Natural killer cell treated with Interleukin-12 subunit alpha and Interleukin-12 subunit beta and Interleukin-15 and Interleukin-18, amount 100 ng/mL, for 72 hours (primary cell): Measurements from ENCODE around the gene CHST5. TPM values are rescaled to one million over a fixed set of nuclear protein-coding genes. Genes with fewer than 3 reads are reported as not detected.

Experiments used
- ATAC-seq, 2 donors: fragments of 150-1000 bp; cut with Tn5 transposase in 1 of 2; sonication (Bioruptor Pico), chemical (Tn5 transposase) in 1 of 2; 2 replicates each; pipeline ENCODE4 v1.10.0; 2021
- DNase-seq: peaks from one replicate; pipeline ENCODE4 v3.0.0; 2022; ENCODE audit warnings: low spot score
- H3K27ac Mint-ChIP-seq, 2 donors: 1 replicate in 1 of 2; 2 replicates in 1 of 2; pipeline ENCODE4 v1.8.0; 2022; ENCODE audit warnings: mixed read lengths in 2 of 2, mild to moderate bottlenecking in 1 of 2, moderate library complexity in 1 of 2
- H3K27me3 Mint-ChIP-seq, 2 donors: 1 replicate in 1 of 2; 2 replicates in 1 of 2; pipeline ENCODE4 v1.8.0; 2022; ENCODE audit warnings: mixed read lengths in 2 of 2
- H3K36me3 Mint-ChIP-seq: one replicate; pipeline ENCODE4 v1.8.0; 2022; ENCODE audit warnings: mixed read lengths
- H3K4me1 Mint-ChIP-seq, 2 donors: 1 replicate in 1 of 2; 2 replicates in 1 of 2; pipeline ENCODE4 v1.8.0; 2022; ENCODE audit warnings: low read depth in 2 of 2, mixed read lengths in 2 of 2, mild to moderate bottlenecking in 1 of 2
- H3K4me3 Mint-ChIP-seq: one replicate; pipeline ENCODE4 v1.8.0; 2022; ENCODE audit warnings: mixed read lengths
- H3K9me3 Mint-ChIP-seq: 2 replicates; pipeline ENCODE4 v1.8.0; 2022; ENCODE audit warnings: mixed read lengths
- total RNA-seq, 2 donors: library from RNA; stranded (reverse); gene quantifications; one replicate each; pipeline ENCODE4 v1.2.3, GENCODE V29; 2022

Gene CHST5
- total RNA-seq, result under 1 TPM in 1 of 2 donors, not detected in 1; 0.14 TPM

- Mint-ChIP-seq H3K36me3 (no peaks in the 10 kb centered on the region), H3K27ac (no peak within 1 kb of the TSS), H3K4me3 (no peak within 1 kb of the TSS), H3K4me1 (no peaks in the 10 kb centered on the region), H3K27me3 (no peaks in the 10 kb centered on the region), H3K9me3 (no peaks in the 10 kb centered on the region)
- ATAC-seq (no peak), DNase-seq (no peak)
These were observed at the start of gene CHST5 for GRCh38 chr16:75535901-75536300. CHST5 (minus strand) TSS chr16:75536108; CDS start chr16:75530384, 5,724 bp downstream.

DNA sequence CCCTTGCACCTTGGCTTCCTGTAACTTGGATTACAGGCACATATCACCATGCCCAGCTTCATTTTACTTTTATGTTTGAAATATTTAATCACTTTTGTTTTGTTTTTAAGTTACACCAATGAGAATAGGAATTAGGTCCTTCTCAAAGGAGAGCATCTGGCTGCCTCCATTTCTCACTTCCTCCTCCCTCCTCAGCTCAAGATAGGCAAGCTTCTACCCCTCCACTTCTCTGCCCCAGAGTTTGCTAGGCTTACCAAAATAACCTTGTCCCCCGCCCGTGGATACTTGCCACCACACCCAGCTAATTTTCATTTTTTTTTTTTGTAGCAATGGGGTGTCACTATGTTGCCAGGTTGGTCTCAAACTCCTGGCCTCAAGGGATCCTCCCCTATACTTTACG lies 48.2 kb upstream of the CHST5 start:
- Mint-ChIP-seq H3K4me3 (no peak overlapping the region), H3K36me3 (peaks cover 1% of the 10 kb centered on the region), H3K9me3 (no peaks in the 10 kb centered on the region), H3K27me3 (no peaks in the 10 kb centered on the region), H3K27ac (no peak overlapping the region), H3K4me1 (peaks cover 3 to 9% of the 10 kb centered on the region in 2 donors)
- ATAC-seq (no peak), DNase-seq (no peak)

DNA sequence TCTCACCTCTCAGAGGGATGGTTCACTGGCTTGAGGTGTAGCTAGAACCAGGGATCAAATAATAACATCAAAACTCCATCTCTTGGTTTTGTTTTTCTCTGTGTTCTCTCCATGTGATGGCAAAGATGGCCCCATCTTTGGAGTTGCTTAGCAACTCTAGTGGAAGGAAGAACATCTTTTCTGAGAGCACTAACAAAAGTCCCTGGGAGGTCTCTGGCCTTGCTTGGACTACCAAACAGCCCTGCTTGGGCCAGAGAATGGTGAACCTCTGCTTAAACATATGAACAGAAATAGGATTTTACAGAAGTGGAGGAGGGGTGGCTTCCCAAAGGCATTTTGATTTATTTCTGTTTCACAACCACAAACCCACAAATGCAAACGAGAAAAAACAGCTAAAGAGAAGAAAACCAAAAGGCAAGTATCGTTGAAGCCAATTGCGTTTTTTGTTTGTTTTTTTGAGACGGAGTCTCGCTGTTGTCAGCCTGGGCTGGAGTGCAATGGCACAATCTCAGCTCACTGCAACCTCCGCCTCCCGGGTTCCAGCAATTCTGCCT lies 43.5 kb upstream of the CHST5 start:
- ATAC-seq, result no peak
- Mint-ChIP-seq H3K27ac (no peak overlapping the region), H3K36me3 (peaks cover 6% of the 10 kb centered on the region), H3K27me3 (no peaks in the 10 kb centered on the region), H3K9me3 (no peaks in the 10 kb centered on the region), H3K4me1 (peaks cover 2 to 7% of the 10 kb centered on the region in 2 donors), H3K4me3 (no peak overlapping the region)
- DNase-seq, result no peak

GRCh38 chr16:75578725-75579124 lies 42.8 kb upstream of the CHST5 start:
- H3K27ac Mint-ChIP-seq, result no peak overlapping the region
- H3K27me3 Mint-ChIP-seq, result no peaks in the 10 kb centered on the region
- DNase-seq, result no peak
- no peak for ATAC-seq
- peaks cover 6% of the 10 kb centered on the region for H3K36me3 Mint-ChIP-seq
- H3K4me3 Mint-ChIP-seq, result no peak overlapping the region
- H3K9me3 Mint-ChIP-seq, result no peaks in the 10 kb centered on the region
- H3K4me1 Mint-ChIP-seq, result peaks cover 0 to 11% of the 10 kb centered on the region in 2 donors

- no peak overlapping the region for H3K4me3 Mint-ChIP-seq
- H3K9me3 Mint-ChIP-seq, result no peaks in the 10 kb centered on the region
- peaks cover 8% of the 10 kb centered on the region for H3K36me3 Mint-ChIP-seq
These were observed 42.3 kb upstream of the CHST5 start for GRCh38 chr16:75578212-75578611.

DNA sequence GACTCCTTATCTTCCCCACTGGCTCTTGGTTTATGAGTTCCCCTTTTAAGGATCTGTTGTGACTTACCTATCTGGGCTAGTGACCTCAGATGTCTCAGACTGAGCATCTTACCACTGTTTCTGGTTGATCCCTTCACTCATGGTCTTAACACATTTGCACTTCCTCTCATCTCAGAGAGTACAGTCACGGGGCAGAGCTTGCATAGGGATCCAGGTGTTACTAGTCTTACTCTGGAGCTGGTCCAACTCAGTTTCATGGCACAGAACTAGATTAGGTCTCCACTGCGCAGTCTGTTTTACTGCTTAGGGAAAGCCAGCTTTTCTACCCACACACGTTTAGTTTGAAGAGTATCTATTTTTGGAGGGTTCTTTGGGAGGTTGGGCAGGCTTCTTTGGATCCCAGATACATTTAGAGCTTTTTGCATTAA lies 40.5 kb upstream of the CHST5 start:
- H3K36me3 Mint-ChIP-seq, result peaks cover 10% of the 10 kb centered on the region
- no peaks in the 10 kb centered on the region for H3K9me3 Mint-ChIP-seq
- H3K4me1 Mint-ChIP-seq, result peaks cover 3 to 12% of the 10 kb centered on the region in 2 donors
- DNase-seq (no peak), ATAC-seq (no peak)
- peak overlapping the region in 1 of 2 donors; percentile 40 for H3K27ac Mint-ChIP-seq
- H3K27me3 Mint-ChIP-seq, result no peaks in the 10 kb centered on the region
- no peak overlapping the region for H3K4me3 Mint-ChIP-seq

More at GRCh38 chr16:75578212-75578611, 42.3 kb upstream of the CHST5 start:
- no peak for ATAC-seq
- no peaks in the 10 kb centered on the region for H3K27me3 Mint-ChIP-seq
- no peak for DNase-seq
- peaks cover 1 to 12% of the 10 kb centered on the region in 2 donors for H3K4me1 Mint-ChIP-seq
- H3K27ac Mint-ChIP-seq, result no peak overlapping the region

DNA sequence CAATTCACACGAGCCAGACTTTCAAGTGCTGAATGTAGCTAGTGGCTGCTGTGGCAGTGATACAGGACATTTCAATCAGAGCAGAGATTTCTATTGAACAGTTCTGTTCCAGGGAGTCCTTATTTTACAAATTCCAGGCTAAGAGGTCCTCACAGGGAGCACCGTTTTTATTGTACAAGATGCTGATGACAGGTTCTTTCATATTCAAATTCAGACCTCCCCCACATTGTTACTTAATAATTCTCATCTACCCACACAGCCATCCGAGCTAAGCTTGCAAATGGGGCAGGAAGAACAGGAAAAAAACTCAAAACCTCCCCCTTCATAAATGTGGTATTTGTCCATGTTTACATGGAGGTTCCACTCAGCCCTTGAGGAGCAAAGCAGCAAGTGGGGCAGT lies 40.0 kb upstream of the CHST5 start:
- peaks cover 10% of the 10 kb centered on the region for H3K36me3 Mint-ChIP-seq
- no peak for DNase-seq
- no peak overlapping the region for H3K4me3 Mint-ChIP-seq
- ATAC-seq, result no peak
- H3K4me1 Mint-ChIP-seq, result peaks cover 3 to 12% of the 10 kb centered on the region in 2 donors
- H3K27me3 Mint-ChIP-seq, result no peaks in the 10 kb centered on the region
- peak overlapping the region in 1 of 2 donors; percentile 40 for H3K27ac Mint-ChIP-seq
- no peaks in the 10 kb centered on the region for H3K9me3 Mint-ChIP-seq

DNA sequence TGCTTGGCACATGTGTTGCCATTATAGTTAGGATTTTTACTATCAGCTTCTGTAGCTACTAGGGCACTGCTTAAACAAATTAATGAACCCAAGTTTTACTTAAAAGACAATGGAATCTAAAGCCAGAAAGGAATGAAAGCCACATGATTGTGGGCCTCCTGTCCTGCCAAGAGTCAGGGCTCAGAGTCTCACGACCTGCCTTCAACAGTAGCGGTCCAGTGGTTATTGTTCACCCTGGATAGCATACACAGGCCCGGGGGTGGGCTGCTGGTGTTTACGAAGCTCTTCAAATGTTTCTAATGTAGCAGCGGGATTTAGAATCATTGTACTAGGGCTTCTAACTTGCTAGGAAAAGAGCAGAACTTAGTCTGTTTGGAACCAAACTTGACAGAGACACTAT lies 38.0 kb upstream of the CHST5 start:
- Mint-ChIP-seq H3K27me3 (no peaks in the 10 kb centered on the region), H3K9me3 (no peaks in the 10 kb centered on the region), H3K4me1 (peaks cover 3 to 17% of the 10 kb centered on the region in 2 donors), H3K27ac (no peak overlapping the region), H3K36me3 (peaks cover 8% of the 10 kb centered on the region), H3K4me3 (no peak overlapping the region)
- ATAC-seq (no peak), DNase-seq (no peak)

DNA sequence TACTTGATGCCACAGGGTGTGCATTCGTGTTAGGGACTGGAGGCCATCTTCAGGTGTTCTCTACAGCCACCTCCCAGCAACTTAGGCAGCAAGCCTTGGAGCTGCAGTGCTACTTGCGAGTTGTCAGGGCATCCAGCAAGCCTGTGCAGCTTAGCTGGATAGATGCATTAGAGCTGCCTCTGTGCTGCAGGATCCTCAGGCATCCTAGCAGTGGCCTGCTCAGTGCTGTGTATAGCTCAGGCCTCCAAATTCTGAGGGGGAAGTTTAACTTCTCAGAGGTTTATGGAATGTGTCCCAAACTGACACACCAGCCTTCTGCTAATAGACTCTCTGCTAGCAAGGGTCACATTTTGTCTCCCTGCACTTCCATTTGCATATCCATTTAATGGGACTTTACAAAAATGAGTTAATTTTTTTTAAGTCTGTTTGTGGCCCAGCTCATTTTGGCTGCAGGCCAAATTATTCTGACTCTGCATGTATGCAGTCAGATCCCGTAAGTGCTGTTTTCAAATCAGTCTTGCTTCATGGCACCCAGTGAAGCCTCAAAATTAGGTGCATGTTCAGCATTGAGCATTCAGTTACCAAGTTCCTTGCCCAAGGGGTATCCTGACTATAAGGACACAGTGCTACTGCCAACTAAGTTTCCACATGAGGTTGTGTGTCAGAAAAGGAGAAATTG lies 37.1 kb upstream of the CHST5 start:
- H3K36me3 Mint-ChIP-seq, result peaks cover 4% of the 10 kb centered on the region
- no peaks in the 10 kb centered on the region for H3K27me3 Mint-ChIP-seq
- no peak overlapping the region for H3K27ac Mint-ChIP-seq
- no peak for DNase-seq
- no peak for ATAC-seq
- H3K9me3 Mint-ChIP-seq, result no peaks in the 10 kb centered on the region
- H3K4me3 Mint-ChIP-seq, result no peak overlapping the region
- H3K4me1 Mint-ChIP-seq, result peaks cover 3 to 13% of the 10 kb centered on the region in 2 donors

DNA sequence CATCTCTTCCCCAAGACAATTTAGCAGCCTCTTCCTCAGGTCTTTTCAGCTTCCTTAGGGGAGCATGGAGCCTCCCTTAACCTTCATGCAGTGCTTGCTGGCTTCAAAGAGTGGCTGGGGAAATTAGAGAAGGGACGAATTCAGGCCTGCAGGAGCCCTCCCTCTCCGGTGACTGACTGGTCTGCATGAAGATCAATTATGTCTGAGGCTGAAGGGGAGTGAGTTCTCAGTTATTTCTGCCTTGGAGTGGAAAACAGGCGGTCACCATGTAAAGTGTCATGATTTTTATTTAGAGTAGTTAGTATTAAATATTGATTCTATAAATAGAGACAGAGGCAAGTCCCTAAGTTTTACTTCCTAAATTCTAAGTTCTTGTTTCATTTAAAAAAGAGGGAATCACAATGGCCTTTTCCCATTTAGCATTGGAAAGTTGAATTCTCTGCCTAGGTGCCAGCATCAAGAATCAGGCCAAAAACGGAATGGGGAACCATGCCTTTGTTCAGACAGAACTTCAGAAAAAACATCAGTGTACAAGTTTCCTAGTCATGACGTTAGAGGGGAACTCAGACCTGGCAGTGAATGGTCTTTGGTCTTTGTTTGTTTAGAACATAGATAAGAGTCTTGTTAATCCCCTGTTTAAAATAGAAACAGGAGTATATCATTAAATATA lies 34.6 kb upstream of the CHST5 start:
- DNase-seq (no peak), ATAC-seq (no peak)
- H3K4me1 Mint-ChIP-seq, result peaks cover 17 to 23% of the 10 kb centered on the region in 2 donors
- no peaks in the 10 kb centered on the region for H3K9me3 Mint-ChIP-seq
- H3K36me3 Mint-ChIP-seq, result peaks cover 4% of the 10 kb centered on the region
- H3K4me3 Mint-ChIP-seq, result no peak overlapping the region
- no peaks in the 10 kb centered on the region for H3K27me3 Mint-ChIP-seq
- no peak overlapping the region for H3K27ac Mint-ChIP-seq

DNA sequence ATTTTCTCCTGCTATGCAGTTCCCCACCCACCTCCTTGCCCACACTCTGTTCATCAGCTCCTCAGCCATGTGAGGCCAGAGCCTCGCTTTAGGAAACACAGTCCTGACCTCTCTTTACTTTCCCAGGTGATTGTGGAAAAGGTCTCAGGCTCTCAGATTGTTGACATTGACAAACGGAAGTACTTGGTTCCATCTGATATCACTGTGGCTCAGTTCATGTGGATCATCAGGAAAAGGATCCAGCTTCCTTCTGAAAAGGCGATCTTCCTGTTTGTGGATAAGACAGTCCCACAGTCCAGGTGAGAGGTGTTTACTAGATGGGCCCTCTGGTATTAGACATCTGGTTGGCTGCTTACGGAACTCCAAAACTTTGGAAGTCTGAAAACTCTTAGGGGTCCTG lies 32.0 kb upstream of the CHST5 start:
- Mint-ChIP-seq H3K4me1 (peaks cover 14 to 22% of the 10 kb centered on the region in 2 donors), H3K36me3 (no peaks in the 10 kb centered on the region), H3K27me3 (peaks cover 9 to 14% of the 10 kb centered on the region in 2 donors), H3K9me3 (no peaks in the 10 kb centered on the region), H3K27ac (peak overlapping the region in 1 of 2 donors; percentile 68), H3K4me3 (peak overlapping the region; percentile 93)
- DNase-seq (no peak), ATAC-seq (no peak)

DNA sequence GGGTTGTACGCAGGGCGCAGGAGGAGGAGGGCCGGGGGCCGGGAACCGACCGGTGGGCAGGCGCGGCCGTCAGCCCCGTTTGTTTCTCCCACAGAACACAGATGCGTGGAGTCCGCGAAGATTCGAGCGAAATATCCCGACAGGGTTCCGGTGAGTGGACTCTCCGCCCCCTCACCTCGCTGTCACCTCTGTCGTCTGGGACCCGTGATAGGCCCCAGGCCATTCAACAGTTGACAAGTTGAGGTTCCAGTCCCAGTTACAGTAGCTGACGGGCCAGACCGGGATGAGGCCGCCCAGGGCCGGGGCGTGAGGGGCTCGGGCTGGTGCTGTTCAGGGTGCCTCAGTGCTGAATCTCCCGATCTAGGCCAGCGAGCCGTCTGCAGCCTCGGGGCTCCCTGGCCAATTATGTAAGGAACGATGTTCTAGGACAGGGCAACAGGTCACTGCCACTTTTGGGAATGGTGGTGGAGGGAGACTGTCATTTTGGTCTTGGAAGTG lies 30.9 kb upstream of the CHST5 start:
- DNase-seq, result no peak
- Mint-ChIP-seq H3K4me3 (peak overlapping the region; percentile 93), H3K9me3 (no peaks in the 10 kb centered on the region), H3K4me1 (peaks cover 14 to 22% of the 10 kb centered on the region in 2 donors), H3K27me3 (peaks cover 14 to 21% of the 10 kb centered on the region in 2 donors), H3K27ac (peak overlapping the region in 1 of 2 donors; percentile 68), H3K36me3 (no peaks in the 10 kb centered on the region)
- ATAC-seq, result peak; percentile 26 to 37

GRCh38 chr16:75566040-75566757 lies 30.3 kb upstream of the CHST5 start, which contains the start of gene GABARAPL2:
GABARAPL2 (plus strand) TSS chr16:75566379; CDS start chr16:75566487, 108 bp downstream.
- Mint-ChIP-seq H3K4me3 (peak within 1 kb of the TSS; percentile 93), H3K27me3 (peaks cover 14 to 21% of the 10 kb centered on the region in 2 donors), H3K9me3 (no peaks in the 10 kb centered on the region), H3K4me1 (peaks cover 14 to 22% of the 10 kb centered on the region in 2 donors), H3K27ac (peak within 1 kb of the TSS; percentile 39 to 87), H3K36me3 (no peaks in the 10 kb centered on the region)
- DNase-seq (peak; percentile 93), ATAC-seq (peak; percentile 92 to 96)
